Adrenal gland (tissue), 5 donors: ENCODE measurements around the gene SLC35D2.

ENCODE experiments used
- CTCF ChIP-seq, 6 experiments: fragments of 450-650 bp in 4 of 6; fragments of 200-600 bp in 2 of 6; sonication (generic) in 1 of 6; IDR thresholded peaks; 1 replicate in 5 of 6; 2 replicates in 1 of 6; pipeline versions ENCODE4 v1.5.1 to v1.8.0; 2016 to 2021; ENCODE audit warnings: antibody characterized with exemption in 6 of 6, mild to moderate bottlenecking in 2 of 6, moderate library complexity in 1 of 6
- POLR2A ChIP-seq, 2 donors: fragments of 450-650 bp; IDR thresholded peaks; one replicate each; pipeline ENCODE4 v1.6.1; 2017; ENCODE audit warnings: antibody characterized with exemption in 2 of 2, mild to moderate bottlenecking in 2 of 2, moderate library complexity in 1 of 2
- donor health status: DM: no; HTN: no; CAD: no.

DNA sequence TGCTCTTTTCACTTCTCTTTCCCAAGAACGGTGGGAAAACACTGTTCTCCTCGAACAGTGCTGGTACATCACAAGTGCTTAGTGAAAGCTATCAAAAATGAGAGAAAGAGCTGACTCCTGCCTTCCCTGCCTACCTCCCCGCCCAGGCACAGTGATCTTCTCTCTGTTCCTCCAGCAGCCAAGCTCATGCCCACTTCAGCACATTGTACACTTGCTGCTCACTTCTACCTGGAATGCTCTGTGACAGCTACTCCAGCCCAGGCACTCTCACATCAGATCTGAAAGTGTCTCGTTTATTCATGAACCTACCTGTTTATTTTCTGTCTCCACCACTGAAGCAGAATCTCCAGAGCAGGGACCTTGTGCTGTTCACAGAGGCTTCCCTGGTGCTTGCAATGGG is 1.8 kb downstream of the SLC35D2 start:
- no peak for TF ChIP-seq POLR2A (IDR thresholded peaks at IDR 0.05)
- no peak for TF ChIP-seq CTCF (IDR thresholded peaks at IDR 0.05)
